WERI-Rb-1 (cell line): ENCODE data around the gene IQGAP3.

Experiments
- DNase-seq: peaks from one replicate; pipeline ENCODE4 v3.0.0-alpha.2; 2020
- H3K27ac ChIP-seq: fragments of 250-450 bp; sonication (Bioruptor Pico); 2 replicates; pipeline ENCODE4 v1.5.1; 2020; ENCODE audit warnings: mild to moderate bottlenecking, moderate library complexity
- H3K27me3 ChIP-seq: fragments of 250-450 bp; sonication (Bioruptor Pico); 2 replicates; pipeline ENCODE4 v1.5.1; 2021; ENCODE audit warnings: mild to moderate bottlenecking, low read depth, moderate library complexity; ENCODE audit not compliant: insufficient read depth, severe bottlenecking
- H3K36me3 ChIP-seq: fragments of 250-450 bp; sonication (Bioruptor Pico); 2 replicates; pipeline ENCODE4 v1.5.1; 2020; ENCODE audit warnings: mild to moderate bottlenecking, moderate library complexity
- H3K4me3 ChIP-seq: 2 replicates; pipeline ENCODE4 v1.5.1; 2011; ENCODE audit warnings: low read depth, mild to moderate bottlenecking, control low read depth, low read length
- H3K9me3 ChIP-seq: fragments of 250-450 bp; sonication (Bioruptor Pico); 2 replicates; pipeline ENCODE4 v1.5.1; 2021; ENCODE audit warnings: mild to moderate bottlenecking, moderate library complexity; ENCODE audit not compliant: severe bottlenecking
- TF ChIP-seq, protein P1 (sequence below): IDR thresholded peaks from 2 replicates; pipeline ENCODE4 v1.5.1; 2011; ENCODE audit warnings: low read depth, mild to moderate bottlenecking, control low read depth, inconsistent platforms, low read length

The IQGAP3 gene

DNA sequence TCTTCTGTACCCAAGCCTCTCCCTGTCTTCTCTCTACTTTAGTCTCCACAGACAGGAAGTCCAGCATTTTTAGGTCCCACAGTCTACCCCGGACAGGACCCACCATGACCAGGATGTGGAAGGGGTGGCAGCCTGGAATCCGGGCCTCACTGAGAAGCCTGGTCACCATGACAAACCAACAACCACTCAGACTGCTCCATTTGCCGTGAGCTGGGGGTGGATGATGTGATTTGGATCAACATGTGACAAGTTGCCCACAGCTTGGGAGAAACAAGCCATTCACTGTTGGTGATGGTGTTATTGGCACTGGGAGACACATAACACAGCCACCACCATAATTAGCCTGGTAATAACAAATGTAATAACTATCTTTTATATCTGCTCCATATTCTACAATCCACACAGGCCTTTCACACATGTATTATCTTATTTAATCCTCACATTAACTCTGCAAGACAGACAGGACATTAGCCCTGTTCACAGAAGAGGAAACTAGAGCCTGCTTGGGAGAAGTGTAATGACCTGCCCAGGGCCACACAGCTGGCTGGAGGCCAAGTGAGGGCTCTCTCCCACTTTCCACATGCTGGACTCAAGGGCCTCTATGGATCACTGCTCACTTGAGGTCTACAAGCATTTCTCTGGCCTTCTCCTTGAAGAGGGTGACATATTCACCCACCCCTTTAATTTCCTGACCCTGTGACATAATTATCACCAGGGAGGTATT is 94.7 kb downstream of the IQGAP3 start:
- no peaks in the 10 kb centered on the region for H3K9me3 ChIP-seq
- H3K4me3 ChIP-seq: no peak overlapping the region
- no peak overlapping the region for H3K27ac ChIP-seq
- H3K36me3 ChIP-seq: peaks cover 100% of the 10 kb centered on the region
- DNase-seq: no peak
- H3K27me3 ChIP-seq: no peaks in the 10 kb centered on the region
- TF ChIP-seq, protein P1, sequence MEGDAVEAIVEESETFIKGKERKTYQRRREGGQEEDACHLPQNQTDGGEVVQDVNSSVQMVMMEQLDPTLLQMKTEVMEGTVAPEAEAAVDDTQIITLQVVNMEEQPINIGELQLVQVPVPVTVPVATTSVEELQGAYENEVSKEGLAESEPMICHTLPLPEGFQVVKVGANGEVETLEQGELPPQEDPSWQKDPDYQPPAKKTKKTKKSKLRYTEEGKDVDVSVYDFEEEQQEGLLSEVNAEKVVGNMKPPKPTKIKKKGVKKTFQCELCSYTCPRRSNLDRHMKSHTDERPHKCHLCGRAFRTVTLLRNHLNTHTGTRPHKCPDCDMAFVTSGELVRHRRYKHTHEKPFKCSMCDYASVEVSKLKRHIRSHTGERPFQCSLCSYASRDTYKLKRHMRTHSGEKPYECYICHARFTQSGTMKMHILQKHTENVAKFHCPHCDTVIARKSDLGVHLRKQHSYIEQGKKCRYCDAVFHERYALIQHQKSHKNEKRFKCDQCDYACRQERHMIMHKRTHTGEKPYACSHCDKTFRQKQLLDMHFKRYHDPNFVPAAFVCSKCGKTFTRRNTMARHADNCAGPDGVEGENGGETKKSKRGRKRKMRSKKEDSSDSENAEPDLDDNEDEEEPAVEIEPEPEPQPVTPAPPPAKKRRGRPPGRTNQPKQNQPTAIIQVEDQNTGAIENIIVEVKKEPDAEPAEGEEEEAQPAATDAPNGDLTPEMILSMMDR: no peak

DNA sequence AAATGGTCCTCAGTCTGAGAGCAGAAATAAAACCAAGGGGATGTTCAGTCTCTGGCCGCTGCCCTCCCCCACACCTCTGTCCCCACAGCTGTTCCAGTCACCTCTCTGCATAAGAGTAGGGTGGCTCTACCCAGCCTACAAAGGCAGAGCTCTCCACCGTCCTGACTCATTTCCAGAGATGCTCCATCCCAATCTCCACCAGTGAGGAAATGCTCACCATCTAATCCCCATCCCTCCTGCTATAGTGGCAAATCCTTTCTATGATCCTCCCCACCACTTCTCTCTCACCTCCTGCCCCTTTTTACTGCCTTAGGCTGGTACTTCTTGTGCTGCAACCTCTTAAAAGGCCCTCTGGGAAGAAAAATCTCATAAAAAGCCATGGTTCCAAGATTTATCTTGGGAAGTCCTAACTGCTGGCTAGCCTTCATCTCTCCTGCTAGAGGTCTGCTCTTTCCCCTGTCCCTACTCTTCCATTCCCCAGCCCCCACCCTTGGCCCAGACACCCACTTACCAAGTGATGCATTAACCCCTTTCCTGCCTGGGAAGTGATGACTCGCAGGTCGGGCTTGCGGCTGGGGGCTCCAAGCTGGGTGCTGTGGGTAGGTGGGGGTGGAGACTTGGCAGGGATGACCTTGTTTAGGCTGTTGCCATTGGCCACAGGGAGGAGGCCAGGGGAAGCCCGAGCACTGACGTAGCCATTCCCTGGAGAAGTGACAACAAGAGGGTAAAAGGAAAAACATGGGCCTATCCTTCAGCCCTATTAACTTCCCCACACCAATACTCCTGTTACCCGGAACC is 95.7 kb downstream of the IQGAP3 start:
- Histone ChIP-seq H3K36me3 (peaks cover 100% of the 10 kb centered on the region), H3K27me3 (no peaks in the 10 kb centered on the region), H3K27ac (no peak overlapping the region), H3K9me3 (no peaks in the 10 kb centered on the region), H3K4me3 (no peak overlapping the region)
- TF ChIP-seq, protein P1: no peak
- DNase-seq: no peak

DNA sequence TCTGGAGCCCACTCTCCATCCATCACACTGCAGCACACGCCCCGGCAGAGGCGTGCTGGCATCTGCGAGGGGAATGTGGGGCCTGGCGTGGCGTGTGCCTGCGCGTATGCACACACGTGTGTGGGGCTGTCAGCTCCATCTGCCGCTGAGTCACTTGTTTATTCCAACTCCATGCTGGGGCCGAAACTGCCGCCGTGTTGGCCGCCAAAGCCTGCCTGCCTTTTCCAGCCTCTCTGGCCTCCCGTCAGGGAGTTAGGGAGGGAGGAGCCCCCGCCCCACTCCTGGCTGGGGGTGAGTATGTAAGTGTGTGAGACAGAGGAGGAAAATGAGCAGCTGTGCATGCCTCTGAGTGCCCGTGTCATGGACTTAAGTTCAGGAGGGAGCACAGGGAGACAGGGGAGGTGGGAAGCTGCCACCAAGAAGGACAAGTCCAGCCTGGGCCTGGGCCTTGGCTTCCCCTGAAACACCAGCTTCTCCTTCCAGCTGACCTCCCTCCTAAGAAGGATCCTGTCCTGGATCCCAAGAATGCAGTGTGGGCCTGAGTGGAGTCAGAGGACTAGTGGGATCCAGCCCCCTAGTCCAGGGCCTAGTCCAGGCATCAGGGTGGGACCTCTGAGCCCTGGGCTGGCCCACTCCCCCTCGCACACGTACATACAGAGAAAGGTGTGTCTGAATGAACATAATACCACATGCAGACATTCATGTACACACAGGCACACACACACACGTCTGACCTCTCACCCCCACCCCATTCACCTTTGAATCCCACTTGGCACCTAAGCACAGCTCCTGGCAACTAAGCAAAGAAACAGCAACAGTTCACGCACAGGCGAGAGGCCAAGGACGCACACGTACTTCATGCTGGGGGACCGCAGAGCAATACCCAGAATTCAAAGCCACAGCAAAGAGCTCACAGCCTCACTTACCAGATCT is 96.5 kb downstream of the IQGAP3 start:
- H3K27me3 ChIP-seq: no peaks in the 10 kb centered on the region
- no peak overlapping the region for H3K4me3 ChIP-seq
- no peaks in the 10 kb centered on the region for H3K9me3 ChIP-seq
- DNase-seq: no peak
- no peak overlapping the region for H3K27ac ChIP-seq
- TF ChIP-seq, protein P1: no peak
- peaks cover 100% of the 10 kb centered on the region for H3K36me3 ChIP-seq
